ENCODE results near the gene CHST5. TPM values are rescaled to one million over a fixed set of nuclear protein-coding genes. Genes with fewer than 3 reads are reported as not detected.
A peak's percentile ranks its signal among the peaks of the same experiment; 100 is the strongest.

Gene CHST5
- total and polyA plus RNA-seq, 2 of the 8 experiments (the other 6 are each of a cell fraction or from before 2014, with no cell fraction given): 0.13 to 0.23 TPM

DNA sequence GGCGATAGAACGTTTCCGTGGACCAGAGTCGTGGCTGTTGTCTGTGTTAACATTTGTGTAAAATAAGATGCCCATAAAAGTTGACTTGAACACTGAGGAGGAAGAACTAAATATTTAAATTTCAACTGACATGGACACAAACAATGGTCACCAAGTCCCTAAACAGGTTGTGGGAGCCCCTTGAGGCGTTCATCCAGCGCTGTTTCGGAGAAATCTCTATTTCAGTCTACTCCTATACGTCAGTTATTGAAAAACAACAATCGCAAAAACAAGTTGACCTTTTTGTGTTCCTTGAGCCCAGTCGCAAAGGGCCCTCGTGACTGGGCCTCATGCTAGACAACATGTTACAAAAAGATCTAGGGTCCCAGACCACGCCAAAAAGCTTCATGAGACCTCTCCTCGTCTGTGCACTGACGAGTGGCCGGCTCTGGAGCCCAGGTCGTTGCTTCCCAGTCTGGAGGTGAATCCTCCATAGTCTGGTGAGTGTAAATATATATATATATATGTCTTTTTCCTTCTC is 20.6 kb upstream of the CHST5 start:
- H4K20me1 ChIP-seq (replicated peaks in 1 of 2; ENCODE audit: control insufficient read depth in 1 of 2, insufficient read depth in 2 of 2, low read length in 2 of 2): no peaks in the 10 kb centered on the region
- FAIRE-seq (no peak), DNase-seq (ENCODE audit: low read depth in 1 of 2, low spot score in 2 of 2) (no peak)
- H3K56ac ChIP-seq (replicated peaks; ENCODE audit: insufficient read length, low read depth, low read length): no peak overlapping the region
- H2BK20ac ChIP-seq (ENCODE audit: low read length): no peak overlapping the region
- no peak overlapping the region; a peak in 1 of 7 replicates for H3K9ac ChIP-seq (replicated peaks in 1 of 4; ENCODE audit: extremely low read depth in 1 of 4, low read depth in 3 of 4, low read length in 3 of 4)
- H3K14ac ChIP-seq (ENCODE audit: insufficient read length): no peak overlapping the region
- no peak overlapping the region for H3K27ac ChIP-seq (ENCODE audit: low read depth, low read length)
- no peak overlapping the region for H2BK12ac ChIP-seq (ENCODE audit: low read depth, low read length)
- TF ChIP-seq PHF8 (conservative IDR thresholded peaks at IDR 0.05; ENCODE audit: low read depth, low read length): no peak
- no peak for TF ChIP-seq EP300 (IDR thresholded peaks at IDR 0.05; ENCODE audit: borderline replicate concordance in 1 of 2, low read depth in 2 of 2, low read length in 2 of 2)
- peak; percentile 3 for TF ChIP-seq SAP30 (IDR thresholded peaks at IDR 0.05; ENCODE audit: insufficient read depth, insufficient replicate concordance, low read length)
- TF ChIP-seq EGR1 (IDR thresholded peaks at IDR 0.05; ENCODE audit: borderline replicate concordance, low read depth, low read length): 0 out of 2 replicates have a peak, but pooled peaks have one; percentile 11
- TF ChIP-seq TBP (IDR thresholded peaks at IDR 0.05; ENCODE audit: low read depth, low read length): 0 out of 2 replicates have a peak, but pooled peaks have one; percentile 26
- TF ChIP-seq, protein P1, sequence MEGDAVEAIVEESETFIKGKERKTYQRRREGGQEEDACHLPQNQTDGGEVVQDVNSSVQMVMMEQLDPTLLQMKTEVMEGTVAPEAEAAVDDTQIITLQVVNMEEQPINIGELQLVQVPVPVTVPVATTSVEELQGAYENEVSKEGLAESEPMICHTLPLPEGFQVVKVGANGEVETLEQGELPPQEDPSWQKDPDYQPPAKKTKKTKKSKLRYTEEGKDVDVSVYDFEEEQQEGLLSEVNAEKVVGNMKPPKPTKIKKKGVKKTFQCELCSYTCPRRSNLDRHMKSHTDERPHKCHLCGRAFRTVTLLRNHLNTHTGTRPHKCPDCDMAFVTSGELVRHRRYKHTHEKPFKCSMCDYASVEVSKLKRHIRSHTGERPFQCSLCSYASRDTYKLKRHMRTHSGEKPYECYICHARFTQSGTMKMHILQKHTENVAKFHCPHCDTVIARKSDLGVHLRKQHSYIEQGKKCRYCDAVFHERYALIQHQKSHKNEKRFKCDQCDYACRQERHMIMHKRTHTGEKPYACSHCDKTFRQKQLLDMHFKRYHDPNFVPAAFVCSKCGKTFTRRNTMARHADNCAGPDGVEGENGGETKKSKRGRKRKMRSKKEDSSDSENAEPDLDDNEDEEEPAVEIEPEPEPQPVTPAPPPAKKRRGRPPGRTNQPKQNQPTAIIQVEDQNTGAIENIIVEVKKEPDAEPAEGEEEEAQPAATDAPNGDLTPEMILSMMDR (IDR thresholded peaks at IDR 0.05; ENCODE audit: control extremely low read depth in 1 of 3, insufficient read depth in 1 of 3, low read depth in 1 of 3, low read length in 3 of 3): no peak
- no peak overlapping the region for H4K8ac ChIP-seq (ENCODE audit: extremely low read depth, insufficient read depth, low read length)
- no peaks in the 10 kb centered on the region for H3K36me3 ChIP-seq (ENCODE audit: control insufficient read depth in 2 of 4, insufficient read depth in 4 of 4, low read length in 3 of 4)
- 47% methylated on average over 16 of the region's 16 CpGs; no CpG with 5 or more reads in 1 of the 2 experiments for whole genome bisulfite sequencing, 2 experiments (ENCODE audit: extremely low coverage in 1 of 2, insufficient coverage in 1 of 2, insufficient read length in 1 of 2, insufficient replicate concordance in 2 of 2, low coverage in 1 of 2, low lambda C conversion rate in 2 of 2, missing lambda C conversion rate in 1 of 2)
- peaks cover 0 to 3% (median 1%) of the 10 kb centered on the region in 4 experiments; a peak in 3 of 7 replicates for H3K4me1 ChIP-seq (replicated peaks in 1 of 4; ENCODE audit: control insufficient read depth in 3 of 4, insufficient read depth in 4 of 4, low read length in 3 of 4)
- no peak overlapping the region for H3K18ac ChIP-seq (ENCODE audit: extremely low read depth, low read length)
- no peaks in the 10 kb centered on the region for H3K79me1 ChIP-seq (ENCODE audit: low read depth, low read length)
- peak overlapping the region; percentile 86 for H2AFZ ChIP-seq (ENCODE audit: low read length)
- H2BK5ac ChIP-seq (ENCODE audit: low read depth, low read length): no peak overlapping the region
- CTCF ChIA-PET (ENCODE audit: partially characterized antibody): interaction anchor here (0.7 to 1.7 kb wide), 8 partner anchors 13 to 91 kb away, joined by 3 to 6 read pairs (median 3); no protein-coding TSS in a partner anchor
- H3K4ac ChIP-seq (replicated peaks; ENCODE audit: insufficient read length, low read depth, low read length): no peak overlapping the region
- H3K4me2 ChIP-seq (ENCODE audit: insufficient read depth in 1 of 2, low read depth in 2 of 2, low read length in 2 of 2): peak overlapping the region; percentile 79 to 98
- no peaks in the 10 kb centered on the region; a peak in 1 of 7 replicates for H3K27me3 ChIP-seq (replicated peaks in 1 of 4; ENCODE audit: control insufficient read depth in 3 of 4, extremely low read depth in 1 of 4, insufficient read depth in 3 of 4, low read length in 3 of 4)
- H3K79me2 ChIP-seq (ENCODE audit: control insufficient read depth in 1 of 2, insufficient read depth in 2 of 2, low read length in 2 of 2): no peaks in the 10 kb centered on the region
- no peaks in the 10 kb centered on the region for H3K9me3 ChIP-seq (ENCODE audit: insufficient read depth in 2 of 2, low read depth in 1 of 2, low read length in 1 of 2)
- POLR2A ChIA-PET (ENCODE audit: partially characterized antibody): interaction anchor here (0.7 to 3.2 kb wide), 7 partner anchors 9 to 67 kb away, joined by 3 to 21 read pairs (median 4); partner anchors contain the start of genes ADAT1, CHST6 and GABARAPL2
- peak overlapping the region; percentile 57 to 96 (median 84); a peak in 7 of 8 replicates for H3K4me3 ChIP-seq (ENCODE audit: extremely low read depth in 1 of 4, insufficient read depth in 2 of 4, low read depth in 3 of 4, low read length in 4 of 4)
- H4K5ac ChIP-seq (ENCODE audit: insufficient read length, low read depth, low read length): no peak overlapping the region
- H2BK15ac ChIP-seq (ENCODE audit: low read length): no peak overlapping the region
- no peak overlapping the region for H2AK5ac ChIP-seq (ENCODE audit: low read depth, low read length)
- H4K91ac ChIP-seq (replicated peaks; ENCODE audit: insufficient read length, low read length): no peak overlapping the region
- H2BK120ac ChIP-seq (replicated peaks; ENCODE audit: low read depth, low read length): no peak overlapping the region
- H3K23ac ChIP-seq (ENCODE audit: insufficient read length): no peak overlapping the region
- peaks cover 8% of the 10 kb centered on the region; the same call in 1 of the 2 replicates for H3K23me2 ChIP-seq (ENCODE audit: low read depth, low read length)

All from H1 (cell line).